Calu3 (cell line): ENCODE results near the gene RBL1. TPM values are rescaled to one million over a fixed set of nuclear protein-coding genes. Genes with fewer than 3 reads are reported as not detected.
"Not testable (repeated sequence)": the region's sequence is repeated elsewhere in the genome, so short reads cannot be mapped to it uniquely, and the experiment has no call there.

Experiments used
- BruUV-seq: library from RNA; stranded (reverse); fragments of 400-500 nt; replicated peaks from 2 replicates; lab custom pipeline; 2021; lab: Mats Ljungman, UMichigan
- CTCF ChIA-PET: fragments of 300-600 bp; sonication (Branson Sonifier 250); formaldehyde crosslinking; loops from one replicate; lab custom pipeline; 2022; ENCODE audit warnings: antibody characterized with exemption; lab: Charles Lee
- DNase-seq: peaks from one replicate; pipeline ENCODE4 v3.0.0; 2022
- H3K27ac Mint-ChIP-seq: one replicate; pipeline ENCODE4 v1.8.0; 2022; ENCODE audit warnings: mixed read lengths; ENCODE audit not compliant: unreplicated experiment
- H3K27me3 Mint-ChIP-seq: one replicate; pipeline ENCODE4 v1.8.0; 2022; ENCODE audit warnings: mixed read lengths; ENCODE audit not compliant: unreplicated experiment
- H3K36me3 Mint-ChIP-seq: one replicate; pipeline ENCODE4 v1.8.0; 2022; ENCODE audit warnings: mild to moderate bottlenecking, moderate library complexity, mixed read lengths; ENCODE audit not compliant: insufficient read depth, unreplicated experiment
- H3K4me1 Mint-ChIP-seq: one replicate; pipeline ENCODE4 v1.8.0; 2022; ENCODE audit warnings: mild to moderate bottlenecking, low read depth, mixed read lengths; ENCODE audit not compliant: unreplicated experiment
- H3K4me3 Mint-ChIP-seq: one replicate; pipeline ENCODE4 v1.8.0; 2022; ENCODE audit warnings: mild to moderate bottlenecking, low read depth, moderate library complexity, mixed read lengths; ENCODE audit not compliant: unreplicated experiment
- H3K9me3 Mint-ChIP-seq: one replicate; pipeline ENCODE4 v1.8.0; 2022; ENCODE audit warnings: low read depth, mixed read lengths; ENCODE audit not compliant: unreplicated experiment
- CTCF ChIP-seq: fragments of 200-600 bp; IDR thresholded peaks from one replicate; pipeline ENCODE4 v1.8.0; 2022; ENCODE audit warnings: antibody characterized with exemption; ENCODE audit not compliant: unreplicated experiment
- intact Hi-C: fragments of 100-400 bp; cut with micrococcal nuclease; formaldehyde crosslinking; loops from one replicate; pipeline ENCODE4 v1.10.0; 2022; ENCODE audit not compliant: unreplicated experiment
- total RNA-seq: library from RNA; stranded (reverse); gene quantifications from 2 replicates; pipeline ENCODE4 v1.2.3, GENCODE V29; 2022

Gene RBL1
- total RNA-seq, 1 experiment from 2014 or later = 21.5 TPM

GRCh38 chr20:37000171-37000570 lies 95.6 kb downstream of the RBL1 start:
- H3K27me3 Mint-ChIP-seq, BruUV-seq, intact Hi-C loops, H3K4me3 Mint-ChIP-seq, H3K4me1 Mint-ChIP-seq, H3K9me3 Mint-ChIP-seq, H3K27ac Mint-ChIP-seq, DNase-seq, CTCF ChIA-PET: not testable (repeated sequence)
- peaks cover 19% of the 10 kb centered on the region for H3K36me3 Mint-ChIP-seq

- H3K36me3 Mint-ChIP-seq = peaks cover 29% of the 10 kb centered on the region
- BruUV-seq = no TSS peak
- no peak for TF ChIP-seq CTCF
- no peak for DNase-seq
- H3K4me1 Mint-ChIP-seq = no peaks in the 10 kb centered on the region
- no peak overlapping the region for H3K4me3 Mint-ChIP-seq
- CTCF ChIA-PET = interaction anchor here (0.5 kb wide), 1 partner anchor 32 kb away, joined by 4 read pairs; no protein-coding TSS in a partner anchor
- H3K9me3 Mint-ChIP-seq = no peaks in the 10 kb centered on the region
- intact Hi-C loops = no loop called here
- no peak overlapping the region for H3K27ac Mint-ChIP-seq
- no peaks in the 10 kb centered on the region for H3K27me3 Mint-ChIP-seq
Measured at GRCh38 chr20:36998652-36999051, 97.1 kb downstream of the RBL1 start.

- Mint-ChIP-seq H3K27me3 (no peaks in the 10 kb centered on the region), H3K36me3 (peaks cover 30% of the 10 kb centered on the region), H3K4me1 (no peaks in the 10 kb centered on the region), H3K27ac (no peak overlapping the region), H3K4me3 (no peak overlapping the region), H3K9me3 (peaks cover 5% of the 10 kb centered on the region)
- no peak for DNase-seq
- CTCF ChIA-PET = no interaction called here
- BruUV-seq = no TSS peak
- intact Hi-C loops = no loop called here
- TF ChIP-seq CTCF = no peak
Measured at GRCh38 chr20:36997121-36997520, 98.7 kb downstream of the RBL1 start.

GRCh38 chr20:36994221-36994620 lies 101.6 kb downstream of the RBL1 start:
- CTCF ChIA-PET = interaction anchor here (0.5 kb wide), 1 partner anchor 17 kb away, joined by 3 read pairs; no protein-coding TSS in a partner anchor
- H3K9me3 Mint-ChIP-seq, intact Hi-C loops, DNase-seq, H3K27ac Mint-ChIP-seq, H3K4me3 Mint-ChIP-seq, H3K27me3 Mint-ChIP-seq, H3K4me1 Mint-ChIP-seq, BruUV-seq: not testable (repeated sequence)
- H3K36me3 Mint-ChIP-seq = peaks cover 30% of the 10 kb centered on the region

GRCh38 chr20:36992802-36993334 lies 102.9 kb downstream of the RBL1 start:
- no peak for TF ChIP-seq CTCF
- no peak overlapping the region for H3K4me3 Mint-ChIP-seq
- BruUV-seq = no TSS peak
- H3K36me3 Mint-ChIP-seq = peaks cover 30% of the 10 kb centered on the region
- H3K9me3 Mint-ChIP-seq = peaks cover 5% of the 10 kb centered on the region
- intact Hi-C loops = no loop called here
- H3K4me1 Mint-ChIP-seq = no peaks in the 10 kb centered on the region
- no peaks in the 10 kb centered on the region for H3K27me3 Mint-ChIP-seq
- CTCF ChIA-PET = no interaction called here
- no peak overlapping the region for H3K27ac Mint-ChIP-seq
- no peak for DNase-seq
